SK-N-SH (cell line): ENCODE data around the gene SNX10. TPM values are rescaled to one million over a fixed set of nuclear protein-coding genes. Genes with fewer than 3 reads are reported as not detected.

ENCODE experiments used
- CTCF ChIA-PET: fragments of 300-600, 350-600 bp; formaldehyde crosslinking; extraction: SDS; loops from one replicate; lab custom pipeline; 2021; lab: Yijun Ruan, JAX
- POLR2A ChIA-PET: fragments of 350-600 bp; sonication (Branson Sonifier 250); formaldehyde crosslinking; extraction: SDS; loops from one replicate; lab custom pipeline; 2020; ENCODE audit warnings: antibody characterized with exemption, inconsistent platforms; lab: Yijun Ruan, JAX
- DNase-seq: peaks from one replicate; pipeline ENCODE4 v3.0.0; 2012
- H2AFZ ChIP-seq: fragments of 200-600 bp; sonication (generic); 2 replicates; pipeline ENCODE4 v1.8.1; 2016; ENCODE audit warnings: antibody characterized with exemption, mild to moderate bottlenecking, low read depth
- H3F3A ChIP-seq: fragments of 200-600 bp; sonication (generic); replicated peaks from 2 replicates; pipeline ENCODE3; 2016; ENCODE audit warnings: antibody characterized with exemption, mild to moderate bottlenecking; ENCODE audit not compliant: insufficient read depth
- H3K27ac ChIP-seq, 2 experiments: fragments of 200-500 bp in 1 of 2; fragments of 200-600 bp in 1 of 2; sonication (Bioruptor generic) in 1 of 2; sonication (generic), shearing (Covaris generic) in 1 of 2; 2 replicates each; pipeline versions ENCODE4 v1.5.1 to v1.6.1; 2014 to 2016; ENCODE audit warnings: low read depth in 2 of 2, inconsistent platforms in 1 of 2, low read length in 1 of 2, mild to moderate bottlenecking in 1 of 2, mixed read lengths in 1 of 2
- H3K27me3 ChIP-seq: fragments of 200-600 bp; sonication (generic), shearing (Covaris generic); 2 replicates; pipeline ENCODE4 v1.6.1; 2016; ENCODE audit warnings: mixed run types; ENCODE audit not compliant: insufficient read depth
- H3K36me3 ChIP-seq, 2 experiments: fragments of 200-500 bp in 1 of 2; fragments of 200-600 bp in 1 of 2; sonication (Bioruptor generic) in 1 of 2; sonication (generic) in 1 of 2; replicated peaks in 1 of 2; 2 replicates each; pipeline versions ENCODE3 to v1.5.1; 2014 to 2016; ENCODE audit warnings: low read length in 1 of 2, mild to moderate bottlenecking in 1 of 2; ENCODE audit not compliant: insufficient read depth in 2 of 2, control insufficient read depth in 1 of 2
- H3K4me1 ChIP-seq, 2 experiments: fragments of 200-500 bp in 1 of 2; fragments of 200-600 bp in 1 of 2; sonication (Bioruptor generic) in 1 of 2; sonication (generic), shearing (Covaris generic) in 1 of 2; 2 replicates each; pipeline versions ENCODE4 v1.5.1 to v1.6.1; 2014 to 2016; ENCODE audit warnings: low read depth in 1 of 2, low read length in 1 of 2, mixed run types in 1 of 2; ENCODE audit not compliant: insufficient read depth in 2 of 2, control insufficient read depth in 1 of 2
- H3K4me2 ChIP-seq: fragments of 200-600 bp; sonication (generic), shearing (Covaris generic); 2 replicates; pipeline ENCODE4 v1.6.1; 2017; ENCODE audit warnings: mixed run types
- H3K4me3 ChIP-seq, 2 experiments: fragments of 200-500 bp in 1 of 2; fragments of 200-600 bp in 1 of 2; sonication (Bioruptor generic) in 1 of 2; sonication (generic), shearing (Covaris generic) in 1 of 2; 2 replicates each; pipeline versions ENCODE4 v1.5.1 to v1.8.1; 2014 to 2016; ENCODE audit warnings: low read depth in 2 of 2, inconsistent platforms in 1 of 2, low read length in 1 of 2, mild to moderate bottlenecking in 1 of 2, mixed read lengths in 1 of 2, moderate library complexity in 1 of 2
- H3K79me2 ChIP-seq: fragments of 200-600 bp; sonication (generic); 2 replicates; pipeline ENCODE4 v1.8.1; 2017; ENCODE audit warnings: mild to moderate bottlenecking; ENCODE audit not compliant: insufficient read depth
- H3K9ac ChIP-seq: fragments of 200-600 bp; sonication (generic); 2 replicates; pipeline ENCODE4 v1.6.1; 2017; ENCODE audit warnings: mixed run types
- H3K9me2 ChIP-seq: fragments of 200-600 bp; sonication (generic); 2 replicates; pipeline ENCODE4 v1.6.1; 2017; ENCODE audit warnings: mixed run types
- H3K9me3 ChIP-seq: fragments of 200-600 bp; sonication (generic); 2 replicates; pipeline ENCODE4 v1.6.1; 2017; ENCODE audit warnings: mixed run types, mild to moderate bottlenecking, moderate library complexity
- H4K20me1 ChIP-seq: fragments of 200-600 bp; sonication (generic); 2 replicates; pipeline ENCODE4 v1.6.1; 2017; ENCODE audit warnings: mild to moderate bottlenecking, mixed run types; ENCODE audit not compliant: insufficient read depth
- CHD2 ChIP-seq: fragments of 150-350 bp; IDR thresholded peaks from 2 replicates; pipeline ENCODE4 v1.6.1; 2018; ENCODE audit warnings: low read length; ENCODE audit not compliant: partially characterized antibody
- EP300 ChIP-seq, 2 experiments: IDR thresholded peaks; 2 replicates each; pipeline versions ENCODE4 v1.4.0 to v1.6.1; 2012; ENCODE audit warnings: borderline replicate concordance in 1 of 2, low read depth in 1 of 2, low read length in 1 of 2
- EZH2phosphoT487 ChIP-seq: fragments of 200-600 bp; sonication (generic); IDR thresholded peaks from 2 replicates; pipeline ENCODE4 v1.6.1; 2017; ENCODE audit warnings: low read depth, mixed run types, mild to moderate bottlenecking, antibody characterized with exemption, moderate library complexity, borderline replicate concordance
- JUND ChIP-seq: IDR thresholded peaks from 2 replicates; pipeline ENCODE4 v1.4.0; 2012
- MXI1 ChIP-seq: IDR thresholded peaks from 2 replicates; pipeline ENCODE4 v1.6.1; 2012; ENCODE audit warnings: mild to moderate bottlenecking, low read depth, low read length, improper control_type of control experiment
- NRF1 ChIP-seq: IDR thresholded peaks from 2 replicates; pipeline ENCODE4 v1.6.1; 2012; ENCODE audit warnings: low read depth, mild to moderate bottlenecking, low read length
- POLR2AphosphoS5 ChIP-seq: IDR thresholded peaks from 2 replicates; pipeline ENCODE4 v1.6.1; 2012; ENCODE audit warnings: low read depth, low read length
- RAD21 ChIP-seq: IDR thresholded peaks from 2 replicates; pipeline ENCODE4 v1.6.1; 2012; ENCODE audit warnings: mild to moderate bottlenecking, low read length
- RFX5 ChIP-seq: IDR thresholded peaks from 2 replicates; pipeline ENCODE4 v1.6.1; 2012; ENCODE audit warnings: mild to moderate bottlenecking, improper control_type of control experiment, low read length
- TAF1 ChIP-seq: IDR thresholded peaks from 2 replicates; pipeline ENCODE4 v1.6.1; 2012; ENCODE audit warnings: low read depth, mild to moderate bottlenecking, low read length, moderate library complexity, borderline replicate concordance
- YY1 ChIP-seq: IDR thresholded peaks from 2 replicates; pipeline ENCODE4 v1.4.0; 2012; ENCODE audit warnings: low read depth, mild to moderate bottlenecking
- WGBS: methylation state at CpG from one replicate; pipeline ENCODE4 v1.1.6; 2017; ENCODE audit warnings: low lambda C conversion rate; 5-methylcytosine and 5-hydroxymethylcytosine counted together
- polyA plus RNA-seq, 3 experiments: library from polyadenylated mRNA; depleted of rRNA; stranded (reverse); fragments of >200 nt; gene quantifications; 2 replicates each; pipeline ENCODE4 v1.2.3, GENCODE V29; 2012
- TF ChIP-seq, protein P1 (sequence below): IDR thresholded peaks from 2 replicates; pipeline ENCODE4 v1.4.0; 2012; ENCODE audit warnings: low read depth, borderline replicate concordance
- TF ChIP-seq, protein P2 (sequence below): IDR thresholded peaks from 2 replicates; pipeline ENCODE4 v1.6.1; 2012; ENCODE audit warnings: mild to moderate bottlenecking, low read depth, low read length, moderate library complexity
- TF ChIP-seq, protein P3 (sequence below): fragments of 200-600 bp; sonication (generic); IDR thresholded peaks from 2 replicates; pipeline ENCODE4 v1.6.1; 2017; ENCODE audit warnings: antibody characterized with exemption, mild to moderate bottlenecking, moderate library complexity
- TF ChIP-seq, protein P4 (sequence below): IDR thresholded peaks from 2 replicates; pipeline ENCODE4; 2012
- TF ChIP-seq, protein P5 (sequence below): fragments of 150-350 bp; IDR thresholded peaks from 2 replicates; pipeline ENCODE4 v1.6.1; 2017; ENCODE audit warnings: antibody characterized with exemption, low read length, low read depth, borderline replicate concordance

The SNX10 gene
- polyA plus RNA-seq, 1 of the 3 experiments (the other 2 are of a cell fraction): 0.02 TPM

DNA sequence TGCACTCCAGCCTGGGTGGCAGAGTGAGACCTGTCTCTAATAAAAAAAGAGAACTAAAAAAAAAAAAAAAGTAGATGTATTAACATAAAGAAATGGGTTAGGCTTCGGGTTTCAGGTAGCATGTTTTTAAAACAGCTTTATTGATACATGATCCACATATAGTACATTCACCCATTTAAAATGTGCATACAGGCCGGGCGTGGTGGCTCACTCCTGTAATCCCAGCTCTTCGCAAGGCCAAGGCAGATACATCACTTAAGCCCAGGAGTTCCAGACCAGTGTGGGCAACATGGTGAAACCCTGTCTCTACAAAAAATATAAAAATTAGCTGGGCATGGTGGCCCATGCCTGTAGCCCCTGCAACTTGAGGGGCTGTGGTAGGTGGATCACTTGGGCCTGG lies 39.5 kb downstream of the SNX10 start:
- no peak overlapping the region for H2AFZ ChIP-seq
- H3K27ac ChIP-seq: no peak overlapping the region
- no peaks in the 10 kb centered on the region for H3K36me3 ChIP-seq
- no peak for DNase-seq
- H3K9me3 ChIP-seq: no peaks in the 10 kb centered on the region
- no peak overlapping the region for H3K4me2 ChIP-seq
- H3K9ac ChIP-seq: no peak overlapping the region
- H3K4me1 ChIP-seq: no peaks in the 10 kb centered on the region
- no peaks in the 10 kb centered on the region for H3K9me2 ChIP-seq
- TF ChIP-seq RFX5 (no peak), TAF1 (no peak), EZH2phosphoT487 (no peak), JUND (no peak), RAD21 (no peak), YY1 (no peak), MXI1 (no peak), POLR2AphosphoS5 (no peak), NRF1 (no peak), CHD2 (no peak), EP300 (IDR thresholded peaks at IDR 0.05; ENCODE audit: borderline replicate concordance in 1 of 2, low read depth in 1 of 2, low read length in 1 of 2) (no peak)
- TF ChIP-seq, protein P1, sequence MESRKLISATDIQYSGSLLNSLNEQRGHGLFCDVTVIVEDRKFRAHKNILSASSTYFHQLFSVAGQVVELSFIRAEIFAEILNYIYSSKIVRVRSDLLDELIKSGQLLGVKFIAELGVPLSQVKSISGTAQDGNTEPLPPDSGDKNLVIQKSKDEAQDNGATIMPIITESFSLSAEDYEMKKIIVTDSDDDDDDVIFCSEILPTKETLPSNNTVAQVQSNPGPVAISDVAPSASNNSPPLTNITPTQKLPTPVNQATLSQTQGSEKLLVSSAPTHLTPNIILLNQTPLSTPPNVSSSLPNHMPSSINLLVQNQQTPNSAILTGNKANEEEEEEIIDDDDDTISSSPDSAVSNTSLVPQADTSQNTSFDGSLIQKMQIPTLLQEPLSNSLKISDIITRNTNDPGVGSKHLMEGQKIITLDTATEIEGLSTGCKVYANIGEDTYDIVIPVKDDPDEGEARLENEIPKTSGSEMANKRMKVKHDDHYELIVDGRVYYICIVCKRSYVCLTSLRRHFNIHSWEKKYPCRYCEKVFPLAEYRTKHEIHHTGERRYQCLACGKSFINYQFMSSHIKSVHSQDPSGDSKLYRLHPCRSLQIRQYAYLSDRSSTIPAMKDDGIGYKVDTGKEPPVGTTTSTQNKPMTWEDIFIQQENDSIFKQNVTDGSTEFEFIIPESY: no peak
- TF ChIP-seq, protein P2, sequence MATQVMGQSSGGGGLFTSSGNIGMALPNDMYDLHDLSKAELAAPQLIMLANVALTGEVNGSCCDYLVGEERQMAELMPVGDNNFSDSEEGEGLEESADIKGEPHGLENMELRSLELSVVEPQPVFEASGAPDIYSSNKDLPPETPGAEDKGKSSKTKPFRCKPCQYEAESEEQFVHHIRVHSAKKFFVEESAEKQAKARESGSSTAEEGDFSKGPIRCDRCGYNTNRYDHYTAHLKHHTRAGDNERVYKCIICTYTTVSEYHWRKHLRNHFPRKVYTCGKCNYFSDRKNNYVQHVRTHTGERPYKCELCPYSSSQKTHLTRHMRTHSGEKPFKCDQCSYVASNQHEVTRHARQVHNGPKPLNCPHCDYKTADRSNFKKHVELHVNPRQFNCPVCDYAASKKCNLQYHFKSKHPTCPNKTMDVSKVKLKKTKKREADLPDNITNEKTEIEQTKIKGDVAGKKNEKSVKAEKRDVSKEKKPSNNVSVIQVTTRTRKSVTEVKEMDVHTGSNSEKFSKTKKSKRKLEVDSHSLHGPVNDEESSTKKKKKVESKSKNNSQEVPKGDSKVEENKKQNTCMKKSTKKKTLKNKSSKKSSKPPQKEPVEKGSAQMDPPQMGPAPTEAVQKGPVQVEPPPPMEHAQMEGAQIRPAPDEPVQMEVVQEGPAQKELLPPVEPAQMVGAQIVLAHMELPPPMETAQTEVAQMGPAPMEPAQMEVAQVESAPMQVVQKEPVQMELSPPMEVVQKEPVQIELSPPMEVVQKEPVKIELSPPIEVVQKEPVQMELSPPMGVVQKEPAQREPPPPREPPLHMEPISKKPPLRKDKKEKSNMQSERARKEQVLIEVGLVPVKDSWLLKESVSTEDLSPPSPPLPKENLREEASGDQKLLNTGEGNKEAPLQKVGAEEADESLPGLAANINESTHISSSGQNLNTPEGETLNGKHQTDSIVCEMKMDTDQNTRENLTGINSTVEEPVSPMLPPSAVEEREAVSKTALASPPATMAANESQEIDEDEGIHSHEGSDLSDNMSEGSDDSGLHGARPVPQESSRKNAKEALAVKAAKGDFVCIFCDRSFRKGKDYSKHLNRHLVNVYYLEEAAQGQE: no peak
- TF ChIP-seq, protein P3, sequence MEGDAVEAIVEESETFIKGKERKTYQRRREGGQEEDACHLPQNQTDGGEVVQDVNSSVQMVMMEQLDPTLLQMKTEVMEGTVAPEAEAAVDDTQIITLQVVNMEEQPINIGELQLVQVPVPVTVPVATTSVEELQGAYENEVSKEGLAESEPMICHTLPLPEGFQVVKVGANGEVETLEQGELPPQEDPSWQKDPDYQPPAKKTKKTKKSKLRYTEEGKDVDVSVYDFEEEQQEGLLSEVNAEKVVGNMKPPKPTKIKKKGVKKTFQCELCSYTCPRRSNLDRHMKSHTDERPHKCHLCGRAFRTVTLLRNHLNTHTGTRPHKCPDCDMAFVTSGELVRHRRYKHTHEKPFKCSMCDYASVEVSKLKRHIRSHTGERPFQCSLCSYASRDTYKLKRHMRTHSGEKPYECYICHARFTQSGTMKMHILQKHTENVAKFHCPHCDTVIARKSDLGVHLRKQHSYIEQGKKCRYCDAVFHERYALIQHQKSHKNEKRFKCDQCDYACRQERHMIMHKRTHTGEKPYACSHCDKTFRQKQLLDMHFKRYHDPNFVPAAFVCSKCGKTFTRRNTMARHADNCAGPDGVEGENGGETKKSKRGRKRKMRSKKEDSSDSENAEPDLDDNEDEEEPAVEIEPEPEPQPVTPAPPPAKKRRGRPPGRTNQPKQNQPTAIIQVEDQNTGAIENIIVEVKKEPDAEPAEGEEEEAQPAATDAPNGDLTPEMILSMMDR: no peak
- TF ChIP-seq, protein P4, sequence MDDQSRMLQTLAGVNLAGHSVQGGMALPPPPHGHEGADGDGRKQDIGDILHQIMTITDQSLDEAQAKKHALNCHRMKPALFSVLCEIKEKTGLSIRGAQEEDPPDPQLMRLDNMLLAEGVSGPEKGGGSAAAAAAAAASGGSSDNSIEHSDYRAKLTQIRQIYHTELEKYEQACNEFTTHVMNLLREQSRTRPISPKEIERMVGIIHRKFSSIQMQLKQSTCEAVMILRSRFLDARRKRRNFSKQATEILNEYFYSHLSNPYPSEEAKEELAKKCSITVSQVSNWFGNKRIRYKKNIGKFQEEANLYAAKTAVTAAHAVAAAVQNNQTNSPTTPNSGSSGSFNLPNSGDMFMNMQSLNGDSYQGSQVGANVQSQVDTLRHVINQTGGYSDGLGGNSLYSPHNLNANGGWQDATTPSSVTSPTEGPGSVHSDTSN: no peak
- TF ChIP-seq, protein P5, sequence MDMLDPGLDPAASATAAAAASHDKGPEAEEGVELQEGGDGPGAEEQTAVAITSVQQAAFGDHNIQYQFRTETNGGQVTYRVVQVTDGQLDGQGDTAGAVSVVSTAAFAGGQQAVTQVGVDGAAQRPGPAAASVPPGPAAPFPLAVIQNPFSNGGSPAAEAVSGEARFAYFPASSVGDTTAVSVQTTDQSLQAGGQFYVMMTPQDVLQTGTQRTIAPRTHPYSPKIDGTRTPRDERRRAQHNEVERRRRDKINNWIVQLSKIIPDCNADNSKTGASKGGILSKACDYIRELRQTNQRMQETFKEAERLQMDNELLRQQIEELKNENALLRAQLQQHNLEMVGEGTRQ: no peak
- ChIA-PET CTCF (interaction anchor here (0.5 to 2.4 kb wide), 5 partner anchors 28 to 267 kb away, joined by 3 to 8 read pairs (median 3); no protein-coding TSS in a partner anchor), POLR2A (no interaction called here)
- H3K79me2 ChIP-seq: no peaks in the 10 kb centered on the region
- WGBS: 52% methylated on average over 4 of the region's 4 CpGs
- H3F3A ChIP-seq: no peaks in the 10 kb centered on the region
- no peaks in the 10 kb centered on the region for H3K27me3 ChIP-seq
- H4K20me1 ChIP-seq: no peaks in the 10 kb centered on the region
- H3K4me3 ChIP-seq: no peak overlapping the region
